Astrocyte (in vitro differentiated cells and primary cell): ENCODE data around the gene ZFAND2B. TPM values are rescaled to one million over a fixed set of nuclear protein-coding genes. Genes with fewer than 3 reads are reported as not detected.

Experiments used
- DNase-seq: peaks from one replicate; pipeline ENCODE4 v3.0.0-alpha.2; 2010; ENCODE audit warnings: low read depth
- FAIRE-seq: peaks from 2 replicates; lab custom pipeline; 2011; peaks lifted over from hg19 to GRCh38; lab: Jason Lieb, UNC
- H2AFZ ChIP-seq: 2 replicates; pipeline ENCODE4 v1.6.0; 2012; ENCODE audit warnings: low read depth, low read length, inconsistent platforms
- H3K27ac ChIP-seq: 2 replicates; pipeline ENCODE4 v1.5.1; 2011; ENCODE audit warnings: low read depth, low read length, inconsistent platforms
- H3K27me3 ChIP-seq: 2 replicates; pipeline ENCODE4 v1.6.0; 2011; ENCODE audit warnings: low read length, inconsistent platforms; ENCODE audit not compliant: insufficient read depth
- H3K36me3 ChIP-seq: 2 replicates; pipeline ENCODE4 v1.5.1; 2011; ENCODE audit warnings: low read length, inconsistent platforms; ENCODE audit not compliant: insufficient read depth
- H3K4me1 ChIP-seq: 2 replicates; pipeline ENCODE4 v1.5.1; 2011; ENCODE audit warnings: low read length, inconsistent platforms; ENCODE audit not compliant: insufficient read depth
- H3K4me2 ChIP-seq: 2 replicates; pipeline ENCODE4 v1.6.0; 2012; ENCODE audit warnings: low read length, inconsistent platforms
- H3K4me3 ChIP-seq: 2 replicates; pipeline ENCODE4 v1.5.1; 2011; ENCODE audit warnings: low read depth, mild to moderate bottlenecking, low read length, inconsistent platforms; ENCODE audit not compliant: insufficient read depth
- H3K79me2 ChIP-seq: 2 replicates; pipeline ENCODE4 v1.6.0; 2012; ENCODE audit warnings: mild to moderate bottlenecking, low read length, inconsistent platforms; ENCODE audit not compliant: insufficient read depth
- H3K9ac ChIP-seq: 2 replicates; pipeline ENCODE4 v1.6.0; 2012; ENCODE audit warnings: mild to moderate bottlenecking, low read length, inconsistent platforms
- H3K9me3 ChIP-seq: 2 replicates; pipeline ENCODE4 v1.5.1; 2012; ENCODE audit warnings: low read depth, mild to moderate bottlenecking, low read length, inconsistent platforms; ENCODE audit not compliant: insufficient read depth
- H4K20me1 ChIP-seq: 2 replicates; pipeline ENCODE4 v1.6.0; 2012; ENCODE audit warnings: low read length, inconsistent platforms; ENCODE audit not compliant: insufficient read depth
- H3K27ac Mint-ChIP-seq: one replicate; pipeline ENCODE4 v1.8.0; 2021; ENCODE audit warnings: mild to moderate bottlenecking, mixed read lengths; ENCODE audit not compliant: unreplicated experiment
- H3K27me3 Mint-ChIP-seq: one replicate; pipeline ENCODE4 v1.8.0; 2021; ENCODE audit warnings: low read depth, mixed read lengths; ENCODE audit not compliant: unreplicated experiment
- H3K36me3 Mint-ChIP-seq: one replicate; pipeline ENCODE4 v1.8.0; 2021; ENCODE audit warnings: low read depth, mixed read lengths; ENCODE audit not compliant: unreplicated experiment
- H3K4me1 Mint-ChIP-seq: one replicate; pipeline ENCODE4 v1.8.0; 2021; ENCODE audit warnings: low read depth, mixed read lengths; ENCODE audit not compliant: unreplicated experiment
- H3K4me3 Mint-ChIP-seq: one replicate; pipeline ENCODE4 v1.8.0; 2021; ENCODE audit warnings: mild to moderate bottlenecking, moderate library complexity, mixed read lengths; ENCODE audit not compliant: unreplicated experiment
- H3K9me3 Mint-ChIP-seq: one replicate; pipeline ENCODE4 v1.8.0; 2021; ENCODE audit warnings: mild to moderate bottlenecking, mixed read lengths; ENCODE audit not compliant: unreplicated experiment
- EZH2 ChIP-seq: IDR thresholded peaks from 2 replicates; pipeline ENCODE4 v1.6.1; 2012; ENCODE audit warnings: mild to moderate bottlenecking, low read length, inconsistent platforms; ENCODE audit not compliant: insufficient read depth
- total RNA-seq: library from RNA; stranded (reverse); gene quantifications from 2 replicates; pipeline ENCODE4 v1.2.1, GENCODE V29; 2021
- TF ChIP-seq, protein P1 (sequence below): IDR thresholded peaks from 2 replicates; pipeline ENCODE4 v1.5.1; 2011; ENCODE audit warnings: low read depth, mild to moderate bottlenecking, inconsistent platforms, low read length, moderate library complexity; ENCODE audit not compliant: insufficient read depth

The ZFAND2B gene
- total RNA-seq, 1 donor from 2014 or later, result 24.0 TPM

DNA sequence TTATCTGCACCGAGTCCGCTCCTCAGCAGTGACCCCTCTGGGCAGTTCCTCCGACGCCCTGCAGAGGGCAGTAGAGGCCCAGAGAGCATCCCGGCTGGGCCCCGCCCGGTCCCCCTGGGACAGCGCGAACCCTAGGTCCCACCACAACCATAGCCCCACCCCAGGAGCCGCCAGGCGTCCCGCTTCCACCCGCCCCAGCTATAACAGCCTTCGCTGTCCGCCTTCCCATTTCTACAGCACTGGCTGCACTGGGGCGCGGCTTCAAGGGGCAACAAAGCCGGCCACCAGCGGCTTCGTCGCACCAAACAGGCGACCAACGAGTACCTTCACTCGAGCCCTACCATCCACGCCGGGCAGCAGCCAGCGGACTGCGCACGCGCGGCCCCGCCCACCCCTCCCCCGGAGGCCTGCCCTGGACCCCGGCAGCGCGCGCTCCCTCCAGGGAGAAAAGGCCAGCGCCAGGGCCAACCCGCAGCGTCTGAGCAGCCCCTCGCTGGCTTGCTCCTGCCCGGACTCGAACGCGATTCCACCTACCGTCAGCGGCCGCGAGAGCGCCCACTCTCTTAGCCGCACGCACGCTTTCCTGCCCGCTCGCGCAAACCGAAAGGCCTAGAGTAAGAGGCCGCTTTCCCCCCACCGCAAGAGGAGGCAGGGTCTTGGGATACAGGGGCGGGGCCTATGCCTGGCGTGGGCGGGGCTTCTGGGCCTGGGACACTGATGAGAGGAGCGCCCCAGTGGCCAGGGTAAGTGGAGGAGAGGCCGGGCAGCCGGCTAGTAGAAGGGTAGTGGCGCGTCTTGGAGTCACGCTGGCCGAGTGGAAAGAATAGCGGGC lies 46.2 kb upstream of the ZFAND2B start, which contains the start of gene NHEJ1:
Gene NHEJ1 (minus strand): TSS at position 630 of the 832 bp plus-strand sequence. CDS start 2,453 bp downstream, outside the sequence.
- TF ChIP-seq, protein P1, sequence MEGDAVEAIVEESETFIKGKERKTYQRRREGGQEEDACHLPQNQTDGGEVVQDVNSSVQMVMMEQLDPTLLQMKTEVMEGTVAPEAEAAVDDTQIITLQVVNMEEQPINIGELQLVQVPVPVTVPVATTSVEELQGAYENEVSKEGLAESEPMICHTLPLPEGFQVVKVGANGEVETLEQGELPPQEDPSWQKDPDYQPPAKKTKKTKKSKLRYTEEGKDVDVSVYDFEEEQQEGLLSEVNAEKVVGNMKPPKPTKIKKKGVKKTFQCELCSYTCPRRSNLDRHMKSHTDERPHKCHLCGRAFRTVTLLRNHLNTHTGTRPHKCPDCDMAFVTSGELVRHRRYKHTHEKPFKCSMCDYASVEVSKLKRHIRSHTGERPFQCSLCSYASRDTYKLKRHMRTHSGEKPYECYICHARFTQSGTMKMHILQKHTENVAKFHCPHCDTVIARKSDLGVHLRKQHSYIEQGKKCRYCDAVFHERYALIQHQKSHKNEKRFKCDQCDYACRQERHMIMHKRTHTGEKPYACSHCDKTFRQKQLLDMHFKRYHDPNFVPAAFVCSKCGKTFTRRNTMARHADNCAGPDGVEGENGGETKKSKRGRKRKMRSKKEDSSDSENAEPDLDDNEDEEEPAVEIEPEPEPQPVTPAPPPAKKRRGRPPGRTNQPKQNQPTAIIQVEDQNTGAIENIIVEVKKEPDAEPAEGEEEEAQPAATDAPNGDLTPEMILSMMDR, result peak; percentile 78
- no peak for TF ChIP-seq EZH2
- DNase-seq (peak; percentile 83), FAIRE-seq (peak; percentile 39)
- Mint-ChIP-seq H3K4me3 (peak within 1 kb of the TSS; percentile 86), H3K36me3 (peaks cover 11% of the 10 kb centered on the region), H3K4me1 (peaks cover 18% of the 10 kb centered on the region), H3K27me3 (peaks cover 18% of the 10 kb centered on the region), H3K9me3 (no peaks in the 10 kb centered on the region), H3K27ac (peak within 1 kb of the TSS; percentile 85)
- Histone ChIP-seq H2AFZ (peak within 1 kb of the TSS; percentile 90), H3K79me2 (no peaks in the 10 kb centered on the region), H3K4me2 (peak within 1 kb of the TSS; percentile 98), H3K4me3 (peak within 1 kb of the TSS; percentile 76), H3K9me3 (no peaks in the 10 kb centered on the region), H3K27me3 (no peaks in the 10 kb centered on the region), H3K4me1 (peaks cover 4% of the 10 kb centered on the region), H3K9ac (peak within 1 kb of the TSS; percentile 82), H4K20me1 (no peaks in the 10 kb centered on the region), H3K27ac (peak within 1 kb of the TSS; percentile 87), H3K36me3 (peaks cover 4% of the 10 kb centered on the region)

DNA sequence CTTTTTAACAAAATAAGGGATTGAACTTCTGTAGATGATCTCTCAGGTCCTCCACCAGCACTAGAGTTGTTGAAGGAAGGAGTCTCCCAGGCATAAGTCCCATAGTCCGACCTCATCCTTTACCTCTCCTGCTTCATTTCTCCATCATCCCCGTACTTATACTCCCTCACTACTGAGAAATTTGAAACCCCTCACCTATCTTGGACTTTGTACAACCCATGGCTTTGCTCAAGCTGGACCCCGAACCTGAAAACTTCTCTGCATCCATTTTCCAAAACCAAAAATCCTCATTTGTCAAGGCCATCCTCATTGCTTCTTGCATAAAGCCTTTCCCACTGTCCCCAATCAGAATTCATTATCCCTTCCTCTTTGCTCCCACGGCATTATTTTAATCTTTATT lies 45.5 kb upstream of the ZFAND2B start:
- H3K27me3 Mint-ChIP-seq, result peaks cover 22% of the 10 kb centered on the region
- H3K4me1 Mint-ChIP-seq, result peaks cover 18% of the 10 kb centered on the region
- H3K27ac Mint-ChIP-seq, result no peak overlapping the region
- Histone ChIP-seq H3K9ac (peak overlapping the region; percentile 82), H3K27me3 (no peaks in the 10 kb centered on the region), H3K79me2 (no peaks in the 10 kb centered on the region), H3K4me1 (peaks cover 4% of the 10 kb centered on the region), H2AFZ (no peak overlapping the region), H4K20me1 (no peaks in the 10 kb centered on the region), H3K4me3 (peak overlapping the region; percentile 76), H3K36me3 (peaks cover 4% of the 10 kb centered on the region), H3K27ac (no peak overlapping the region), H3K4me2 (peak overlapping the region; percentile 98), H3K9me3 (no peaks in the 10 kb centered on the region)
- peak overlapping the region; percentile 86 for H3K4me3 Mint-ChIP-seq
- no peak for FAIRE-seq
- H3K9me3 Mint-ChIP-seq, result no peaks in the 10 kb centered on the region
- TF ChIP-seq, protein P1, result no peak
- no peak for TF ChIP-seq EZH2
- DNase-seq, result no peak
- peaks cover 14% of the 10 kb centered on the region for H3K36me3 Mint-ChIP-seq

GRCh38 chr2:219163156-219163555 lies 43.4 kb upstream of the ZFAND2B start:
- FAIRE-seq (no peak), DNase-seq (no peak)
- Histone ChIP-seq H3K4me1 (peaks cover 4% of the 10 kb centered on the region), H3K4me3 (no peak overlapping the region), H3K36me3 (no peaks in the 10 kb centered on the region), H4K20me1 (no peaks in the 10 kb centered on the region), H3K27ac (no peak overlapping the region), H3K9me3 (no peaks in the 10 kb centered on the region), H3K27me3 (no peaks in the 10 kb centered on the region), H3K79me2 (no peaks in the 10 kb centered on the region), H3K4me2 (no peak overlapping the region), H2AFZ (no peak overlapping the region), H3K9ac (no peak overlapping the region)
- TF ChIP-seq, protein P1, result no peak
- Mint-ChIP-seq H3K27ac (no peak overlapping the region), H3K9me3 (no peaks in the 10 kb centered on the region), H3K27me3 (peaks cover 28% of the 10 kb centered on the region), H3K4me3 (no peak overlapping the region), H3K4me1 (peaks cover 15% of the 10 kb centered on the region), H3K36me3 (peaks cover 10% of the 10 kb centered on the region)
